Activated CD8-positive, alpha-beta memory T cell treated with anti-CD3 and anti-CD28 coated beads, Interleukin-2, amount 50 U/mL, for 24 hours (primary cell): ENCODE results near the gene NFKBIZ.

Experiments used
- DNase-seq: peaks from one replicate; pipeline ENCODE4 v3.0.0-alpha.2; 2020; ENCODE audit errors: extremely low read depth

The NFKBIZ gene

GRCh38 chr3:101825904-101826445, 23.3 kb upstream of the NFKBIZ start:
- DNase-seq = no peak

GRCh38 chr3:101827211-101828174, 21.8 kb upstream of the NFKBIZ start:
- peak; percentile 75 for DNase-seq

GRCh38 chr3:101828276-101828675, 21.0 kb upstream of the NFKBIZ start:
- no peak for DNase-seq

GRCh38 chr3:101828691-101829436, 20.4 kb upstream of the NFKBIZ start:
- no peak for DNase-seq

GRCh38 chr3:101829437-101829830, 19.9 kb upstream of the NFKBIZ start:
- DNase-seq = no peak

GRCh38 chr3:101829874-101830273, 19.4 kb upstream of the NFKBIZ start:
- no peak for DNase-seq

- no peak for DNase-seq
Measured at GRCh38 chr3:101833446-101833974, 15.8 kb upstream of the NFKBIZ start.

GRCh38 chr3:101835676-101836075, 13.6 kb upstream of the NFKBIZ start:
- no peak for DNase-seq

- no peak for DNase-seq
Measured at GRCh38 chr3:101836160-101836559, 13.2 kb upstream of the NFKBIZ start.

GRCh38 chr3:101836652-101837598, 12.4 kb upstream of the NFKBIZ start:
- DNase-seq = no peak

- DNase-seq = no peak
Measured at GRCh38 chr3:101838691-101839090, 10.6 kb upstream of the NFKBIZ start.

- DNase-seq = no peak
Measured at GRCh38 chr3:101840066-101840465, 9.2 kb upstream of the NFKBIZ start.

GRCh38 chr3:101842245-101842934, 6.9 kb upstream of the NFKBIZ start:
- no peak for DNase-seq

GRCh38 chr3:101842935-101843330, 6.4 kb upstream of the NFKBIZ start:
- DNase-seq = no peak

- DNase-seq = no peak
Measured at GRCh38 chr3:101845425-101845824, 3.9 kb upstream of the NFKBIZ start.

GRCh38 chr3:101846709-101847108, 2.6 kb upstream of the NFKBIZ start:
- no peak for DNase-seq

- no peak for DNase-seq
Measured at GRCh38 chr3:101847328-101847727, 2.0 kb upstream of the NFKBIZ start.

- no peak for DNase-seq
Measured at GRCh38 chr3:101848326-101848725, 988 bp upstream of the NFKBIZ start.

GRCh38 chr3:101849714-101850245, 466 bp downstream of the NFKBIZ start:
- DNase-seq = no peak
